GM13977 (cell line): ENCODE data around the gene EIF4H.
"Not testable (repeated sequence)": the region's sequence is repeated elsewhere in the genome, so short reads cannot be mapped to it uniquely, and the experiment has no call there.

Experiments
- DNase-seq: peaks from one replicate; pipeline ENCODE4 v3.0.0; 2012; ENCODE audit warnings: low spot score
- CTCF ChIP-seq: IDR thresholded peaks from 2 replicates; pipeline ENCODE4 v1.5.1; 2012; ENCODE audit warnings: mild to moderate bottlenecking, control low read depth; ENCODE audit not compliant: insufficient read depth; ENCODE audit errors: extremely low read depth, missing control alignments
- in situ Hi-C: fragments of 300-500 bp; cut with MboI; formaldehyde crosslinking; loops from one replicate; pipeline ENCODE4 v1.12.0; 2022; ENCODE audit warnings: low sequenced_read_pairs, low pct_unique_long_range_greater_than_20kb, mixed read lengths, inconsistent platforms; ENCODE audit not compliant: unreplicated experiment

The EIF4H gene

GRCh38 chr7:74223711-74224510 lies 49.8 kb downstream of the EIF4H start:
- in situ Hi-C loops, result no loop called here
- no peak for TF ChIP-seq CTCF
- DNase-seq, result no peak

GRCh38 chr7:74224511-74224832 lies 50.3 kb downstream of the EIF4H start:
- in situ Hi-C loops, result no loop called here
- TF ChIP-seq CTCF, result no peak
- no peak for DNase-seq

- in situ Hi-C loops, DNase-seq: not testable (repeated sequence)
Observed at GRCh38 chr7:74224907-74225306, 50.8 kb downstream of the EIF4H start.

GRCh38 chr7:74225400-74225799 lies 51.2 kb downstream of the EIF4H start:
- in situ Hi-C loops, result no loop called here
- DNase-seq, result no peak
- no peak for TF ChIP-seq CTCF

- in situ Hi-C loops, result no loop called here
- TF ChIP-seq CTCF, result no peak
- no peak for DNase-seq
Observed at GRCh38 chr7:74226633-74227032, 52.5 kb downstream of the EIF4H start.

GRCh38 chr7:74228951-74229900 lies 55.1 kb downstream of the EIF4H start:
- DNase-seq, result no peak
- TF ChIP-seq CTCF, result no peak
- in situ Hi-C loops, result no loop called here
